Ishikawa (cell line): Measurements from ENCODE around the gene ZDHHC7.

Experiments used
- CEBPB ChIP-seq: IDR thresholded peaks from 2 replicates; pipeline ENCODE4 v1.6.1; 2012
- EP300 ChIP-seq: IDR thresholded peaks from 2 replicates; pipeline ENCODE4 v1.6.1; 2012; ENCODE audit warnings: borderline replicate concordance
- FOXM1 ChIP-seq: IDR thresholded peaks from 2 replicates; pipeline ENCODE4 v1.6.1; 2012; ENCODE audit warnings: low read depth, borderline replicate concordance
- MAX ChIP-seq: IDR thresholded peaks from 2 replicates; pipeline ENCODE4 v1.6.1; 2012
- NFIC ChIP-seq: IDR thresholded peaks from 2 replicates; pipeline ENCODE4 v1.6.1; 2012
- REST ChIP-seq: IDR thresholded peaks from 2 replicates; pipeline ENCODE4 v1.6.1; 2012; ENCODE audit warnings: low read depth, mild to moderate bottlenecking

- TF ChIP-seq CEBPB, result no peak
- TF ChIP-seq REST, result no peak
- TF ChIP-seq NFIC, result no peak
- TF ChIP-seq MAX, result no peak
- no peak for TF ChIP-seq FOXM1
- no peak for TF ChIP-seq EP300
These were observed 46.6 kb upstream of the ZDHHC7 start for GRCh38 chr16:85057948-85058347.
